ENCODE results near the gene DGKD. TPM values are rescaled to one million over a fixed set of nuclear protein-coding genes. Genes with fewer than 3 reads are reported as not detected.

Gene DGKD
- total and polyA plus RNA-seq, 9 of the 15 experiments (the other 6 are each of a cell fraction or from before 2014, with no cell fraction given), result 0.52 to 29.5 (median 10.6) TPM

- TF ChIP-seq DEAF1 (CRISPR knock-in tag; IDR thresholded peaks at IDR 0.05), result peak; percentile 43
- peak; percentile 65 to 75 for TF ChIP-seq RAD21 (CRISPR knock-in tag; conservative IDR thresholded peaks at IDR 0.05 in 1 of 2, IDR thresholded peaks at IDR 0.05 in 1 of 2)
- no peak for TF ChIP-seq GTF2E2 (tag; IDR thresholded peaks at IDR 0.05)
- TF ChIP-seq REST (IDR thresholded peaks at IDR 0.05; ENCODE audit: borderline replicate concordance), result peak; percentile 73; the same call in 1 of the 2 replicates
- no peak for TF ChIP-seq REST (CRISPR knock-in tag; IDR thresholded peaks at IDR 0.05; ENCODE audit: low read depth)
- TF ChIP-seq SMC3 (conservative IDR thresholded peaks at IDR 0.05; ENCODE audit: insufficient read depth, low read depth, low read length), result peak; percentile 63
- TF ChIP-seq ZNF586 (CRISPR knock-in tag; conservative IDR thresholded peaks at IDR 0.05), result no peak
- peak; percentile 71 to 74 (median 72) for TF ChIP-seq CTCF (IDR thresholded peaks at IDR 0.05 in 2 of 3, conservative IDR thresholded peaks at IDR 0.05 in 1 of 3; ENCODE audit: insufficient read depth in 2 of 3, low read depth in 1 of 3, low read length in 3 of 3)
- Histone ChIP-seq H3K27ac (ENCODE audit: extremely low read depth, low read depth, low read length) (no peak overlapping the region), H3K27me3 (ENCODE audit: control insufficient read depth in 2 of 2, insufficient read depth in 2 of 2, low read length in 2 of 2) (no peaks in the 10 kb centered on the region), H3K9me3 (replicated peaks; ENCODE audit: control insufficient read depth, insufficient read depth, low read depth, low read length) (no peaks in the 10 kb centered on the region), H3K9me1 (ENCODE audit: control insufficient read depth, insufficient read depth, low read length) (no peaks in the 10 kb centered on the region), H3K4me2 (ENCODE audit: insufficient read depth, low read length) (no peak overlapping the region), H4K20me1 (replicated peaks; ENCODE audit: control insufficient read depth, insufficient read depth, low read length) (no peaks in the 10 kb centered on the region), H3K79me2 (ENCODE audit: control insufficient read depth, insufficient read depth, low read length) (no peaks in the 10 kb centered on the region), H3K4me3 (no peak overlapping the region), H3K36me3 (ENCODE audit: control insufficient read depth, insufficient read depth, low read length) (peaks cover 10% of the 10 kb centered on the region; the same call in 2 of the 3 replicates), H3K9ac (ENCODE audit: insufficient read depth in 1 of 2, low read depth in 2 of 2, low read length in 2 of 2) (no peak overlapping the region), H2AFZ (ENCODE audit: low read depth, low read length) (no peak overlapping the region), H3K4me1 (replicated peaks in 1 of 2; ENCODE audit: control insufficient read depth in 2 of 2, insufficient read depth in 2 of 2, low read length in 2 of 2) (no peaks in the 10 kb centered on the region; a peak in 2 of 5 replicates)
- ChIA-PET POLR2A (no interaction called here), CTCF (ENCODE audit: low intra/inter-chr PET ratio) (interaction anchor here (3.9 kb wide), 1 partner anchor 39 kb away, joined by 36 read pairs; no protein-coding TSS in a partner anchor)
- in situ Hi-C loops (cut with MboI), result no loop called here
- peak; percentile 89 for ATAC-seq
- intact Hi-C loops (cut with micrococcal nuclease), result loop anchor here (1.0 kb wide), 1 partner anchor 39 kb away; no protein-coding TSS in a partner anchor
- peak; percentile 23 for FAIRE-seq
- peak; percentile 36 to 51 (median 44) for DNase-seq (ENCODE audit: extremely low read depth in 1 of 4, low spot score in 3 of 4)
- BruUV-seq (replicated peaks), result no TSS peak
Observed at GRCh38 chr2:233404222-233404621, 49.9 kb downstream of the DGKD start.
